MM.1S (cell line): ENCODE results near the gene HES1.

Source experiments
- CTCF ChIP-seq: fragments of 300-600 bp; sonication (generic); IDR thresholded peaks from 2 replicates; pipeline ENCODE4 v1.5.1; 2016; ENCODE audit warnings: antibody characterized with exemption, low read length, mixed read lengths
- EZH2phosphoT487 ChIP-seq: fragments of 300-600 bp; sonication (generic); IDR thresholded peaks from 2 replicates; pipeline ENCODE4 v1.6.1; 2018; ENCODE audit warnings: antibody characterized with exemption, low read length

DNA sequence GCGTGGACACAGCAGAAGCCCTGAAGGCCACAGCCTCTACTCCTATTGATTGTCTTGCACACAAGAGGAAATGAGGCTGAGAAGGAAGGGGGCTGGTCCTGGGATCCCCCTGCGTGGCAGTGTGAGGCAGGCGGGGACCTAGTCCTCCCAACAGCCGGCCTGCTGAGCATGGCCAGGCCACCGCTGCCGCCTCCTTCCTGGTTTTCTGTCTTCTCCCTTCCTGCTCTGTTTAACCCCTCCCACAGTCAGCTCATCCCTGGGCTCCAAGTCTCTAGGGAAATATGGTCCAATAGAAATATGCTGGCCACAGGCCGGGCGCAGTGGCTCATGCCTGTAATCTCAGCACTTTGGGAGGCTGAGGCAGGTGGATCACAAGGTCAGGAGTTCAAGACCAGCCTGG lies 42.1 kb upstream of the HES1 start:
- TF ChIP-seq CTCF (no peak), EZH2phosphoT487 (no peak)
